Keratinocyte (primary cell): ENCODE data around the gene LIM2. TPM values are rescaled to one million over a fixed set of nuclear protein-coding genes. Genes with fewer than 3 reads are reported as not detected.
A peak's percentile ranks its signal among the peaks of the same experiment; 100 is the strongest.

Experiments used
- DNase-seq: peaks from one replicate; pipeline ENCODE4 v3.0.0-alpha.2; 2011; ENCODE audit warnings: low read depth, missing footprints, low spot score
- FAIRE-seq: peaks from 2 replicates; lab custom pipeline; 2011; peaks lifted over from hg19 to GRCh38; lab: Jason Lieb, UNC
- H2AFZ ChIP-seq: 2 replicates; pipeline ENCODE4 v1.6.0; 2012; ENCODE audit warnings: low read length, control low read depth, inconsistent platforms; ENCODE audit not compliant: control insufficient read depth
- H3K27ac ChIP-seq: 2 replicates; pipeline ENCODE4 v1.5.1; 2011; ENCODE audit warnings: low read length; ENCODE audit not compliant: control insufficient read depth, insufficient read depth
- H3K27me3 ChIP-seq: 3 replicates; pipeline ENCODE4 v1.6.0; 2011; ENCODE audit warnings: low read length; ENCODE audit not compliant: control insufficient read depth, insufficient read depth; ENCODE audit errors: extremely low read depth
- H3K36me3 ChIP-seq, 2 experiments: 2 replicates in 1 of 2; 3 replicates in 1 of 2; pipeline ENCODE4 v1.5.1; 2011; ENCODE audit warnings: low read length in 2 of 2, mild to moderate bottlenecking in 1 of 2; ENCODE audit not compliant: control insufficient read depth in 2 of 2, insufficient read depth in 2 of 2; ENCODE audit errors: extremely low read depth in 1 of 2
- H3K4me1 ChIP-seq: 3 replicates; pipeline ENCODE4 v1.5.1; 2011; ENCODE audit warnings: low read length; ENCODE audit not compliant: control insufficient read depth, insufficient read depth; ENCODE audit errors: extremely low read depth
- H3K4me2 ChIP-seq: 3 replicates; pipeline ENCODE4 v1.6.0; 2011; ENCODE audit warnings: low read depth, low read length; ENCODE audit not compliant: control insufficient read depth, insufficient read depth; ENCODE audit errors: extremely low read depth
- H3K4me3 ChIP-seq, 3 experiments: fragments of 200-600 bp in 1 of 3; sonication (generic) in 1 of 3; 2 replicates in 2 of 3; 3 replicates in 1 of 3; pipeline ENCODE4 v1.5.1; 2011 to 2016; ENCODE audit warnings: low read length in 3 of 3, mild to moderate bottlenecking in 3 of 3, control low read depth in 2 of 3, inconsistent platforms in 1 of 3, low read depth in 1 of 3, mixed read lengths in 1 of 3, mixed run types in 1 of 3, moderate library complexity in 1 of 3; ENCODE audit not compliant: control insufficient read depth in 2 of 3, insufficient read depth in 2 of 3; ENCODE audit errors: extremely low read depth in 1 of 3
- H3K79me2 ChIP-seq: 2 replicates; pipeline ENCODE4 v1.6.0; 2012; ENCODE audit warnings: low read length; ENCODE audit not compliant: control insufficient read depth, insufficient read depth
- H3K9ac ChIP-seq: 3 replicates; pipeline ENCODE4 v1.6.0; 2011; ENCODE audit warnings: low read length; ENCODE audit not compliant: control insufficient read depth, insufficient read depth; ENCODE audit errors: extremely low read depth
- H3K9me1 ChIP-seq: 3 replicates; pipeline ENCODE4 v1.6.0; 2011; ENCODE audit warnings: low read length; ENCODE audit not compliant: control insufficient read depth, insufficient read depth; ENCODE audit errors: extremely low read depth
- H3K9me3 ChIP-seq: 2 replicates; pipeline ENCODE4 v1.5.1; 2012; ENCODE audit warnings: low read depth, low read length; ENCODE audit not compliant: control insufficient read depth
- H4K20me1 ChIP-seq: 3 replicates; pipeline ENCODE4 v1.6.0; 2011; ENCODE audit warnings: low read length; ENCODE audit not compliant: control insufficient read depth, insufficient read depth; ENCODE audit errors: extremely low read depth
- EZH2 ChIP-seq: IDR thresholded peaks from one replicate; pipeline ENCODE4 v1.6.1; 2012; ENCODE audit warnings: inconsistent platforms, mild to moderate bottlenecking, low read length, moderate library complexity
- dilution Hi-C: fragments of 300-500 bp; cut with MboI; formaldehyde crosslinking; loops from one replicate; pipeline ENCODE4 v1.7.0; 2020; ENCODE audit warnings: low sequenced_read_pairs; ENCODE audit not compliant: extremely low pct_ligation_motif_present
- polyA plus RNA-seq, 5 experiments: library from polyadenylated mRNA; depleted of rRNA in 3 of 5; stranded (reverse) in 3 of 5; stranded (forward) in 1 of 5; unstranded in 1 of 5; fragments of >200 nt; gene quantifications; 1 replicate in 1 of 5; 2 replicates in 3 of 5; 3 replicates in 1 of 5; pipeline versions ENCODE4 v1.2.1 to v1.2.3, GENCODE V29; 2011 to 2012; ENCODE audit warnings: missing spikeins in 2 of 5, low read depth in 1 of 5, low replicate concordance in 1 of 5
- TF ChIP-seq, protein P1 (sequence below), 3 experiments: IDR thresholded peaks in 1 of 3; conservative IDR thresholded peaks in 1 of 3; optimal IDR thresholded peaks in 1 of 3; 2 replicates in 2 of 3; 3 replicates in 1 of 3; pipeline versions ENCODE3 to v1.5.1; 2011; ENCODE audit warnings: low read length in 3 of 3, mild to moderate bottlenecking in 3 of 3, moderate library complexity in 2 of 3, control low read depth in 1 of 3, inconsistent platforms in 1 of 3; ENCODE audit not compliant: insufficient read depth in 2 of 3; ENCODE audit errors: extremely low read depth in 1 of 3

Gene LIM2
- polyA plus RNA-seq, 1 donor (not counting 4 experiments of a cell fraction or from before 2014, with no cell fraction given) = not detected

DNA sequence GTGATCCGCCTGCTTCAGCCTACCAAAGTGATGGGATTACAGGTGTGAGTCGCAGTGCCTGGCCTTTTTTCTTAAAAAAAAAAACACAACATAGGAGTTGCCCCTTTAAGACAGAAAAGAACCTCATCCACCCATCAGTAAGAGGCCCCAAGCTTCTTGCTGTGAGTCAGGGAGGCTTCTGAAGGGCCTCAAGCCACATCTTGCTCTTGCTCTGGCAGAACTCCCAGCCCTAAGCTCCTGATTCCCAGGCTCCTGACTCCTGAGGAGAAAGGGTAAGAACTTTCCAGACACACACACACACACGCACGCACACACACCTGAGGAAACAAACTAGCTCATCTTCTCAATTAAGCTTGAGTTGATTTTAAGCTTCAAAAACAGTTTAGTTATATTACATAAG, 28.5 kb downstream of the LIM2 start:
- dilution Hi-C loops = no loop called here
- Histone ChIP-seq H3K4me2 (no peak overlapping the region), H3K9me1 (no peaks in the 10 kb centered on the region), H3K4me1 (peaks cover 18% of the 10 kb centered on the region), H3K27ac (peak overlapping the region; percentile 12), H3K4me3 (no peak overlapping the region), H3K9me3 (no peaks in the 10 kb centered on the region), H3K79me2 (peaks cover 8% of the 10 kb centered on the region), H3K9ac (no peak overlapping the region), H4K20me1 (peaks cover 4% of the 10 kb centered on the region), H3K27me3 (no peaks in the 10 kb centered on the region), H3K36me3 (peaks cover 0 to 2% of the 10 kb centered on the region in 2 experiments), H2AFZ (no peak overlapping the region)
- DNase-seq = no peak
- FAIRE-seq = no peak
- TF ChIP-seq EZH2 = no peak

DNA sequence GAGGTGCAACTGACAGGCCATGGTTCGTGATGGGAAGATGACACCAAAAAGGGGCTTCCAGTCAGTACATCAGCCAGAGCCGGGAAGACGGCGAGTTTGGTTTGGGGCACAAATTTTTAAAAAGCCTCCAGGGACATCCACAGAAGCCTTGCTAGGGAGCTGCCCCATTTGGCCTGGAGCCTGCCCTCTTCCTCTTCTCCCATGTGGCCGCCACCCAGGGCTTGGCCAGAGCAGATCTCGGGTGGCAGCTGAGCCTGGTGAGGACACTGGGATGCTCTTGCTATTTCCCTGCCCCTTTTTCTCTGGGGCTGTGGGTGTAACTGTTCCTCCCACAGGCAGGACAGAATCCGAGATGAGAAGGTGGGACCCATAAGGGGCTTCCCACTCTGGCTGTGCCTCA, 29.8 kb downstream of the LIM2 start:
- Histone ChIP-seq H3K9me3 (no peaks in the 10 kb centered on the region), H2AFZ (no peak overlapping the region), H3K9me1 (no peaks in the 10 kb centered on the region), H3K4me3 (no peak overlapping the region), H3K27ac (no peak overlapping the region), H3K4me2 (no peak overlapping the region), H3K36me3 (peaks cover 0 to 2% of the 10 kb centered on the region in 2 experiments), H3K4me1 (peaks cover 10% of the 10 kb centered on the region), H4K20me1 (no peaks in the 10 kb centered on the region), H3K9ac (no peak overlapping the region), H3K27me3 (no peaks in the 10 kb centered on the region), H3K79me2 (peaks cover 2% of the 10 kb centered on the region)
- dilution Hi-C loops = no loop called here
- TF ChIP-seq, protein P1, sequence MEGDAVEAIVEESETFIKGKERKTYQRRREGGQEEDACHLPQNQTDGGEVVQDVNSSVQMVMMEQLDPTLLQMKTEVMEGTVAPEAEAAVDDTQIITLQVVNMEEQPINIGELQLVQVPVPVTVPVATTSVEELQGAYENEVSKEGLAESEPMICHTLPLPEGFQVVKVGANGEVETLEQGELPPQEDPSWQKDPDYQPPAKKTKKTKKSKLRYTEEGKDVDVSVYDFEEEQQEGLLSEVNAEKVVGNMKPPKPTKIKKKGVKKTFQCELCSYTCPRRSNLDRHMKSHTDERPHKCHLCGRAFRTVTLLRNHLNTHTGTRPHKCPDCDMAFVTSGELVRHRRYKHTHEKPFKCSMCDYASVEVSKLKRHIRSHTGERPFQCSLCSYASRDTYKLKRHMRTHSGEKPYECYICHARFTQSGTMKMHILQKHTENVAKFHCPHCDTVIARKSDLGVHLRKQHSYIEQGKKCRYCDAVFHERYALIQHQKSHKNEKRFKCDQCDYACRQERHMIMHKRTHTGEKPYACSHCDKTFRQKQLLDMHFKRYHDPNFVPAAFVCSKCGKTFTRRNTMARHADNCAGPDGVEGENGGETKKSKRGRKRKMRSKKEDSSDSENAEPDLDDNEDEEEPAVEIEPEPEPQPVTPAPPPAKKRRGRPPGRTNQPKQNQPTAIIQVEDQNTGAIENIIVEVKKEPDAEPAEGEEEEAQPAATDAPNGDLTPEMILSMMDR (optimal IDR thresholded peaks at IDR 0.05 in 1 of 3, IDR thresholded peaks at IDR 0.05 in 1 of 3, conservative IDR thresholded peaks at IDR 0.05 in 1 of 3; ENCODE audit: extremely low read depth in 1 of 3, insufficient read depth in 2 of 3, low read length in 3 of 3) = no peak
- no peak for TF ChIP-seq EZH2
- DNase-seq (no peak), FAIRE-seq (no peak)

DNA sequence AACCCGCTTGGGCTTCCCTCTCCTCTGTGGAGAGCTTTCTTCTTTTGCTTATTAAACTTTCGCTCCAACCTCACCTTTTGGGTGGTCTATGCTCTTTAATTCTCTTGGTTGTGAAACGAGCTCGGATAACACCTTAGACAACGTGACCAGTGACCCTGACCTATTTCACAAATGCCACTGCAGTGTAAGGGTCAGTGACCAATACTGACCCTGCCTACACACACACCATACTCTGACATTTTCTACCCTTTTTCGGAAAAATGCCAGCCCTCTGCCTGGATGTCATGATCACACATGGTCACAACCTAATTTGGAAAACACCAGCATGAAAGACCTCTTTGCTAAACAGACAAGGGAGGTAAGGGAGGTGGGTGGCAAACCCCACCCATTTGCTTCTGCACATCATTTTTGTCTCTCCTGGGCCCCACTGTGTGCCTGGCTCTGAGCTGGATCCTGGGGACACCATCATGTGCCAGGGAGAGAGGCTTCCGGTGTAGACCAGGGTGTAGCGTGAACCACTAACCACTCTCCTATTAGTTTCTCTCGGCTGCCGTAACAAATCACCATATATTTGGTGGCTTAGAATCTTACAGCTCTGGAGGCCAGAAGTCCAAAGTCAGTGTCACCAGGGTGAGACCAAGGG, 31.5 kb downstream of the LIM2 start:
- no peaks in the 10 kb centered on the region for H3K9me1 ChIP-seq
- no peak overlapping the region for H2AFZ ChIP-seq
- FAIRE-seq (no peak), DNase-seq (no peak)
- H3K36me3 ChIP-seq = peaks cover 0 to 4% of the 10 kb centered on the region in 2 experiments
- H3K4me2 ChIP-seq = no peak overlapping the region
- no peaks in the 10 kb centered on the region for H4K20me1 ChIP-seq
- no peaks in the 10 kb centered on the region for H3K9me3 ChIP-seq
- H3K79me2 ChIP-seq = no peaks in the 10 kb centered on the region
- TF ChIP-seq, protein P1 (optimal IDR thresholded peaks at IDR 0.05 in 1 of 3, IDR thresholded peaks at IDR 0.05 in 1 of 3, conservative IDR thresholded peaks at IDR 0.05 in 1 of 3; ENCODE audit: extremely low read depth in 1 of 3, insufficient read depth in 2 of 3, low read length in 3 of 3) = no peak
- TF ChIP-seq EZH2 = no peak
- peaks cover 7% of the 10 kb centered on the region for H3K4me1 ChIP-seq
- H3K9ac ChIP-seq = no peak overlapping the region
- dilution Hi-C loops = no loop called here
- H3K27ac ChIP-seq = no peak overlapping the region
- H3K4me3 ChIP-seq = no peak overlapping the region
- no peaks in the 10 kb centered on the region for H3K27me3 ChIP-seq
